Psoas muscle (tissue), 8 donors: Measurements from ENCODE around the gene TOLLIP. TPM values are rescaled to one million over a fixed set of nuclear protein-coding genes. Genes with fewer than 3 reads are reported as not detected.

Experiments used
- ATAC-seq, 4 donors: fragments of 200-7000 bp; cut with Tn5 transposase; one replicate each; pipeline ENCODE4 v1.9.1; 2020; ENCODE audit warnings: moderate library complexity in 3 of 4, mild to moderate bottlenecking in 2 of 4
- DNase-seq, 2 donors: peaks; one replicate each; pipeline ENCODE4 v3.0.0-alpha.2; 2020
- H3K27ac ChIP-seq: fragments of 200-600 bp; one replicate; pipeline ENCODE4 v1.8.0; 2022
- H3K27me3 ChIP-seq, 3 donors: fragments of 200-600 bp in 1 of 3; one replicate each; pipeline versions ENCODE4 v1.6.1 to v1.8.0; 2013 to 2022; ENCODE audit warnings: low read length in 2 of 3, mild to moderate bottlenecking in 2 of 3, moderate library complexity in 1 of 3; ENCODE audit not compliant: insufficient read depth in 3 of 3
- H3K36me3 ChIP-seq, 2 donors: fragments of 200-600 bp in 1 of 2; one replicate each; pipeline versions ENCODE4 v1.6.1 to v1.8.0; 2013 to 2022; ENCODE audit warnings: low read depth in 1 of 2, mild to moderate bottlenecking in 1 of 2, moderate library complexity in 1 of 2; ENCODE audit not compliant: insufficient read depth in 1 of 2
- H3K4me1 ChIP-seq: fragments of 200-600 bp; one replicate; pipeline ENCODE4 v1.8.0; 2022
- H3K4me3 ChIP-seq: fragments of 200-600 bp; one replicate; pipeline ENCODE4 v1.8.0; 2022; ENCODE audit warnings: mild to moderate bottlenecking
- H3K9me3 ChIP-seq: fragments of 200-600 bp; one replicate; pipeline ENCODE4 v1.8.0; 2022
- WGBS, 3 donors: extraction: QIAGEN DNeasy Blood & Tissue Kit; methylation state at CpG; one replicate each; pipeline versions ENCODE4 v1.1.6 to v1.1.7; 2013; 5-methylcytosine and 5-hydroxymethylcytosine counted together
- intact Hi-C, 2 donors: fragments of 100-400 bp; cut with DNase I; formaldehyde crosslinking; loops; one replicate each; pipeline versions ENCODE4 v1.11.0 to v1.14.2; 2022
- polyA plus RNA-seq, 3 donors: library from polyadenylated mRNA; stranded (reverse); fragments of 200-250 nt; gene quantifications; one replicate each; pipeline ENCODE4 v1.2.3, GENCODE V29; 2013
- total RNA-seq, 4 donors: library from RNA; stranded (reverse); fragmentation: NEBNext Ultra II Directional in 2 of 4; extraction: Animal tissue kit (Norgen Biotek cat#: 25700) in 2 of 4; gene quantifications; one replicate each; pipeline versions ENCODE4 v1.2.1 to v1.2.4, GENCODE V29; 2021 to 2023
- TF ChIP-seq, protein P1 (sequence below): fragments of 200-600 bp; IDR thresholded peaks from one replicate; pipeline ENCODE4 v1.8.0; 2022; ENCODE audit warnings: antibody characterized with exemption
- donor health status: healthy with polysubstance abuse.
- donor health status: DM: no; HTN: no; CAD: no; lungs with moderate emphysema.
- donor health status: Bipolar disorder and iron deficiency.
- donor health status: healthy.
- donor health status: DM: yes; HTN: yes; CAD: no.
- donor health status: DM: no; HTN: no; CAD: no.
- donor health status: DM: no; HTN: no; CAD: no.
- donor health status: DM: yes; HTN: yes; CAD: no.

The TOLLIP gene
- total and polyA plus RNA-seq, 7 donors, result 33.5 to 74.6 (median 56.4) TPM

DNA sequence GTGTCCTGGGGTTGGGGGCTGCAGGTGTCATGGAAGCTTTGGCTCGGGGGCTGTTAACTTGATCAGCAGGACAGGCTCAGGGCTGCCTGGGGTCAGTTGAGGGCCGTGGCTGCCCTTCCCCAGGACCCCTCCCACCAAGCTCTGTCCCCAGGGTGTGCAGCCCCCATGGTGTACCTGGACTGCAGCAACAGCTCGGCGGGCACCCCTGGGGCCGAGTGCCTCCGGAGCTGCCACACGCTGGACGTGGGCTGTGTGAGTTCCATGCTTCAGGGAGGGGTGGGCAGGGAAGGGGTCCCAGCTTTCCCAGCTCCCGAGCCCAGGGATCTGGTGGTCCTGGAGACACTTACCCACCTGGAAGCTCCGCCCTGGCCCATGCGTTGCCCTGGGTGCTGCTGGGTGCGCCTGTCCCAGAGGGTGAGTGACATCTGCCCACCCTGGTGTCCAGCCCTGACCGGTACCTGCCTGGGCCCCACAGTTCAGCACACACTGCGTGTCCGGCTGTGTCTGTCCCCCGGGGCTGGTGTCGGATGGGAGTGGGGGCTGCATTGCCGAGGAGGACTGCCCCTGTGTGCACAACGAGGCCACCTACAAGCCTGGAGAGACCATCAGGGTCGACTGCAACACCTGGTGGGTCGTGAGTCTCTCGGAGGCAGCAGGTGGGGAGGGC is 75.2 kb downstream of the TOLLIP start:
- TF ChIP-seq, protein P1, sequence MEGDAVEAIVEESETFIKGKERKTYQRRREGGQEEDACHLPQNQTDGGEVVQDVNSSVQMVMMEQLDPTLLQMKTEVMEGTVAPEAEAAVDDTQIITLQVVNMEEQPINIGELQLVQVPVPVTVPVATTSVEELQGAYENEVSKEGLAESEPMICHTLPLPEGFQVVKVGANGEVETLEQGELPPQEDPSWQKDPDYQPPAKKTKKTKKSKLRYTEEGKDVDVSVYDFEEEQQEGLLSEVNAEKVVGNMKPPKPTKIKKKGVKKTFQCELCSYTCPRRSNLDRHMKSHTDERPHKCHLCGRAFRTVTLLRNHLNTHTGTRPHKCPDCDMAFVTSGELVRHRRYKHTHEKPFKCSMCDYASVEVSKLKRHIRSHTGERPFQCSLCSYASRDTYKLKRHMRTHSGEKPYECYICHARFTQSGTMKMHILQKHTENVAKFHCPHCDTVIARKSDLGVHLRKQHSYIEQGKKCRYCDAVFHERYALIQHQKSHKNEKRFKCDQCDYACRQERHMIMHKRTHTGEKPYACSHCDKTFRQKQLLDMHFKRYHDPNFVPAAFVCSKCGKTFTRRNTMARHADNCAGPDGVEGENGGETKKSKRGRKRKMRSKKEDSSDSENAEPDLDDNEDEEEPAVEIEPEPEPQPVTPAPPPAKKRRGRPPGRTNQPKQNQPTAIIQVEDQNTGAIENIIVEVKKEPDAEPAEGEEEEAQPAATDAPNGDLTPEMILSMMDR, result no peak
- Histone ChIP-seq H3K36me3 (no peaks in the 10 kb centered on the region), H3K9me3 (no peaks in the 10 kb centered on the region), H3K27me3 (peaks cover 0 to 28% (median 7%) of the 10 kb centered on the region in 3 donors), H3K27ac (no peak overlapping the region), H3K4me3 (no peak overlapping the region), H3K4me1 (no peaks in the 10 kb centered on the region)
- ATAC-seq, result no peak
- intact Hi-C loops, result no loop called here
- DNase-seq, result peak; percentile 12 to 35
- whole genome bisulfite sequencing, 3 donors, result 60 to 63% (median 60%) methylated on average over 16 to 22 of the region's 22 CpGs

DNA sequence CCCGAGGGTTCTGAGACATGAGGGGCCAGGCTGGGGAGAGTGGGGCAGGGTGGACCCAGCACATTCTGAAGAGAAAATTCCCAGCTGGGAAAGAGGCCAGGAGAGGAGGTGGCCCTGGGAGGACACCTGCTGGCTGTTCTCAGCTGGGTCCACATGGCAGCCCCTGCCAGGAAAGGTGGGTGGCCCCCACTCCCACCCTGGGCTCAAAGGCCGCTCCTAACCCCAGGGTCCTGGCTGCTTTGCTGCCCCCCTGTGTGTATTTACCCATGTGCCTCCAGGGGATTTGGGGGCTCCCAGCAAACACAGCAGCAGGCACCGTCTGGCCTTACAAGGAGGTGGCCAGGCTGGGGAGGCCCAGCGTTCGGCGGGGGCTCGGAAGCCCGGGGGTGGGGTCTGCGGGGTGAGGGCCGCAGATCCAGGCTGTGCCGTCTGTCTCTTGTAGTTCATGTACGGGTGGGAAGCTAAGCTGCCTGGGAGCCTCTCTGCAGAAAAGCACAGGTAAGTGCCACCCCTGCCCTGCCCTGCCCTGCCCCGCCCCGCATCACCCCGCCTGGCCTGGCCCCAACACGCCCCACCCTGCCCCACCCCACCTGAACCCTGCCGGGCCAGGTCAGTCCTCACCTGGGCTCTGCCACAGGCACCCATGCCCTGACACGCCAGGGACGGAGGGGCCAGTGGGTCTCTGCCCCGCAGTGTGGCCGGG is 75.9 kb downstream of the TOLLIP start:
- ATAC-seq (no peak), DNase-seq (peak; percentile 11 to 48)
- Histone ChIP-seq H3K27ac (no peak overlapping the region), H3K4me3 (no peak overlapping the region), H3K9me3 (no peaks in the 10 kb centered on the region), H3K36me3 (no peaks in the 10 kb centered on the region), H3K4me1 (no peaks in the 10 kb centered on the region), H3K27me3 (peaks cover 0 to 31% (median 7%) of the 10 kb centered on the region in 3 donors)
- WGBS, 3 donors, result 66 to 74% (median 67%) methylated on average over 13 to 21 of the region's 21 CpGs
- TF ChIP-seq, protein P1, result no peak
- intact Hi-C loops, result no loop called here

DNA sequence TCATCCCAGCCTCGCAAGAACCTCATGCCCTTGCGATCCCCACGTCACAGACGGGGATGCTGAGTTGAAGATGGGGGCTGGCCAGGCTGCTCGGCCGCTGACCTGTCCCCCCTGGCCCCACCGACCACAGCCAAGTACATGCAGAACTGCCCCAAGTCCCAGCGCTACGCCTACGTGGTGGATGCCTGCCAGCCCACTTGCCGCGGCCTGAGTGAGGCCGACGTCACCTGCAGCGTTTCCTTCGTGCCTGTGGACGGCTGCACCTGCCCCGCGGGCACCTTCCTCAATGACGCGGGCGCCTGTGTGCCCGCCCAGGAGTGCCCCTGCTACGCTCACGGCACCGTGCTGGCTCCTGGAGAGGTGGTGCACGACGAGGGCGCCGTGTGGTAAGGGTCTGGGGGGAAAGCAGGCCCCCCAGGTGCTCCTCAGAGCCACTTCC is 76.5 kb downstream of the TOLLIP start:
- Histone ChIP-seq H3K9me3 (no peaks in the 10 kb centered on the region), H3K27me3 (peaks cover 0 to 34% (median 7%) of the 10 kb centered on the region in 3 donors), H3K4me1 (no peaks in the 10 kb centered on the region), H3K36me3 (no peaks in the 10 kb centered on the region), H3K4me3 (no peak overlapping the region), H3K27ac (no peak overlapping the region)
- intact Hi-C loops, result no loop called here
- TF ChIP-seq, protein P1, result no peak
- WGBS, 3 donors, result 70 to 74% (median 73%) methylated on average over 28 to 30 of the region's 30 CpGs
- ATAC-seq (no peak), DNase-seq (peak; percentile 7 to 49)

DNA sequence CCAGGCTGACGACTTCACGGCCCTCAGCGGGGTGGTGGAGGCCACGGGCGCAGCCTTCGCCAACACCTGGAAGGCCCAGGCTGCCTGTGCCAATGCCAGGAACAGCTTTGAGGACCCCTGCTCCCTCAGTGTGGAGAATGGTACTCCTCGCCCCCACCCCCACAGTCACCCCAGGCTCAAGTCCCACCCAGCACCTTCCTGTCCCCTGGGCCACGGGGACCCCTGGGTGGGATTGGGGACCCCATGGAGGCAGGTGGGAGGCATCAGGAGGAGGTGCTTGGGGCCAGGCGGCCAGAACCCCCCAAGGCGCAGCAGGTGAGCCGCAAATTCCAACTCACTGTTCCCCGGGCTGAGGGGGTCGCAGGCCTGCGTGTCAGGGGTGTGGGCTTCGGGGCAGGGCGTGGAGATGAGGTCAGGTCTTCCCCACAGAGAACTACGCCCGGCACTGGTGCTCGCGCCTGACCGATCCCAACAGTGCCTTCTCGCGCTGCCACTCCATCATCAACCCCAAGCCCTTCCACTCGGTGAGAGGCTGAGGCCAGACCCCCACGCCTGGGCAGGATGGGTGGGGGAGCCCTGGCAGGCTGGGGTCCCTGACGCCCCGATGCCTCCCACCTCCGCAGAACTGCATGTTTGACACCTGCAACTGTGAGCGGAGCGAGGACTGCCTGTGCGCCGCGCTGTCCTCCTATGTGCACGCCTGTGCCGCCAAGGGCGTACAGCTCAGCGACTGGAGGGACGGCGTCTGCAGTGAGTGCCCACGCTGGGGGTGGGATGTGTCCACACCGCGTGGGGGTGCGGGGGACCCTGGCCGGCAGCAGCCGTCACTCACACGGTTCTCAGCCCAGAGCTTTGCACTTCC is 77.2 kb downstream of the TOLLIP start:
- Histone ChIP-seq H3K36me3 (no peaks in the 10 kb centered on the region), H3K27me3 (peaks cover 0 to 40% (median 9%) of the 10 kb centered on the region in 3 donors), H3K4me3 (no peak overlapping the region), H3K27ac (no peak overlapping the region), H3K4me1 (no peaks in the 10 kb centered on the region), H3K9me3 (no peaks in the 10 kb centered on the region)
- ATAC-seq, result no peak
- intact Hi-C loops, result no loop called here
- WGBS, 3 donors, result 74 to 82% (median 82%) methylated on average over 40 to 46 of the region's 46 CpGs
- TF ChIP-seq, protein P1, result no peak
- DNase-seq, result peak; percentile 8 to 47
